ENCODE results near the gene PLA2G4A.

The PLA2G4A gene

DNA sequence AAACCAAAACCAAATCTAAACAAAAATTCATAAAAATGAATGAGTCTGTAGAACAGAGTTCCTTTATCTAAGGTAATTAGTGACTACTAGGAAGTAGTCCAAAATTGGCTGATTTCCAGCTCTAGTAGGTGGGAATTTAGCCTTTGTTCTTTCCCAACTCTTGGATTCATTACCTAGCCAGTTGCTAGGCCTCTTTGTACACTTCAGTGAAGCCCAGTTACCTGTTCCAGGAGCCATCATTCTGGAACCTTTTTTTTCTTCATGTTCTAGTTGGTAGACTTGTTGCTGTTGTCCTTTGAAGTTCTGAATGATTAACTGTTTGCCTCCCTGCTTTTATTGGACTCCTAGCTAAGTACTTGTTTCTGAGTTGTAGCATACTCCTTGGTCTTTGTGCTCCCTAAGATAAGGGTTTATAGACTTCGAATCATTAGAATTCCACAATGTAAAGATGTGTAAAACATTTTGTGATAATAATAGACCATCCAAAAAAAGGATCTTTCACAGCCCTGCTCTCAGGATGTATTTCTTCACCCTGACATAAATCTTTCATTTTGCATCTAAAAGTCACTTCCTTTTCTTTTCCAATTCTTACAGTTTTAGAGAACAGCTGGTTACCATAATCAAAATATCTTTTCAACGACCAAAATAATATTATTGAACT is 9.8 kb downstream of the PLA2G4A start:
- DNase-seq (ENCODE audit: low read depth, low spot score) = no peak
- no peak overlapping the region for H3K4me3 ChIP-seq (ENCODE audit: low read depth, low read length)
- in situ Hi-C loops (cut with HindIII; ENCODE audit: low sequenced_read_pairs) = no loop called here
- no peak for TF ChIP-seq CTCF (IDR thresholded peaks at IDR 0.05; ENCODE audit: low read depth, low read length)

- in situ Hi-C loops (cut with HindIII; ENCODE audit: low sequenced_read_pairs) = no loop called here
- no peak for TF ChIP-seq CTCF (IDR thresholded peaks at IDR 0.05; ENCODE audit: low read depth, low read length)
- no peak for DNase-seq (ENCODE audit: low read depth, low spot score)
- H3K4me3 ChIP-seq (ENCODE audit: low read depth, low read length) = no peak overlapping the region
Observed at GRCh38 chr1:186839041-186839400, 10.3 kb downstream of the PLA2G4A start.

DNA sequence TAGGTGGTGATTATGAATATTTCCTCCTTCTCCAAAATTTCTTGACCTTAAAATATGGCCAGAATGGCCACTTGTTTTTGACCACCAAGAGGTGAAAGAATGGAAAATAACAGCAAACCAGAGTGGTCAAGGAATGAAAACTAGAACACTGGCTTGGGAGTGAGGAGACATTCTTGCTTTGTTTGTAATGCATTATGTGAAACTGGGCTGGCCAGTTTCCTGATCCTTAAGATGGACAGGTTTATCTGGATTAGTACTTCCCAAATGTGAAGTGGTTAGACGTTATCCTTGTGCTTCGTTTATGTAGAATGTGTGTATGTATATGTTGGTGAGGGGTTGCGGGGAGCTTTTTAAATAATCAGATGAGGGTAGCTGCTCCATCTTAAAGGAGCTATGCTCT is 12.8 kb downstream of the PLA2G4A start:
- in situ Hi-C loops (cut with HindIII; ENCODE audit: low sequenced_read_pairs) = no loop called here
- DNase-seq (ENCODE audit: low read depth, low spot score) = no peak
- no peak for TF ChIP-seq CTCF (IDR thresholded peaks at IDR 0.05; ENCODE audit: low read depth, low read length)

DNA sequence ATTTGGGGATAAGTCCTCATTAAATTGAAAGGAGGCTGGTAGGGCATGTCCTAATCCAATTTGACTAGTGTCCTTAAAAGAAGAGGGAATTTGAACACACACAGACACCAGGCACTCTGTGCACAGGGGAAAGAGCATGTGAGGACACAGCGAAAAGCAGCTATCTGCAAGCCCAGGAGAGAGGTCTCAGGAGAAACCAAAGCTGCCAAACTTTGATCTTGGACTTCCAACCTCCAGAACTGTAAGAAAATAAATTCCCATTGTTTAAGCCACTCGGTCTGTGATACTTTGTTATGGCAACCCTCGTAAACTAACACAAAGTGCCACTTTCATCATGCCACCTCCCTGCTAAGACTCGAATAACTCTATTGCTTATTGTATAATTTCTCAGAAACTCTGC is 13.8 kb downstream of the PLA2G4A start:
- H3K4me3 ChIP-seq (ENCODE audit: low read depth, low read length) = no peak overlapping the region
- DNase-seq (ENCODE audit: low read depth, low spot score) = no peak
- no peak for TF ChIP-seq CTCF (IDR thresholded peaks at IDR 0.05; ENCODE audit: low read depth, low read length)
- in situ Hi-C loops (cut with HindIII; ENCODE audit: low sequenced_read_pairs) = no loop called here

More for the DNA sequence above, 12.8 kb downstream of the PLA2G4A start:
- H3K4me3 ChIP-seq (ENCODE audit: low read depth, low read length) = no peak overlapping the region

DNA sequence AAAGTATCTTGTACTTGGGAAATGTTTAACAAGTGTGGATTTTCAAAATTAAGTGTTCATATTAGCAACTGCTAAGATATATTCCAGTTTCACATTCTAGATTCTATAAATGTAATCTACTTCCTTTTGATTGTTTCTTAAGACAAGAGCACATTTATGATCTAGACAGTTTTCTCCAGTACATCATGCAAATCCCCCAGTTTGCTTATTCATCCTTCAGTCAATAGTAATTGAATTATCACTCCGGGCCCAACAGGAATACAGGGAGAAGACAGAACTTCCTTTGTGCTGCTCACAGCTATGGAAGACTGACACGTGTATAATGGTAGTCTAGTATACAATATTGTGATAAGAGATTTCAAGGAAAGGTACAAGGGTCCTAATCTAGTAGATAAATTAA is 14.5 kb downstream of the PLA2G4A start:
- in situ Hi-C loops (cut with HindIII; ENCODE audit: low sequenced_read_pairs) = no loop called here
- no peak for DNase-seq (ENCODE audit: low read depth, low spot score)
- no peak overlapping the region for H3K4me3 ChIP-seq (ENCODE audit: low read depth, low read length)
- TF ChIP-seq CTCF (IDR thresholded peaks at IDR 0.05; ENCODE audit: low read depth, low read length) = no peak

GRCh38 chr1:186843931-186844330 is 15.2 kb downstream of the PLA2G4A start:
- no peak overlapping the region for H3K4me3 ChIP-seq (ENCODE audit: low read depth, low read length)
- TF ChIP-seq CTCF (IDR thresholded peaks at IDR 0.05; ENCODE audit: low read depth, low read length) = no peak
- in situ Hi-C loops (cut with HindIII; ENCODE audit: low sequenced_read_pairs) = no loop called here
- no peak for DNase-seq (ENCODE audit: low read depth, low spot score)

Measured in astrocyte of the spinal cord (primary cell).